HepG2 (cell line): Measurements from ENCODE around the gene ZGRF1. TPM values are rescaled to one million over a fixed set of nuclear protein-coding genes. Genes with fewer than 3 reads are reported as not detected.
A peak's percentile ranks its signal among the peaks of the same experiment; 100 is the strongest.

Experiments
- ATF7 ChIP-seq, 2 experiments: fragments of 450-650 bp in 1 of 2; sonication (generic) in 1 of 2; formaldehyde crosslinking in 1 of 2; IDR thresholded peaks; 2 replicates each; pipeline versions ENCODE4 v1.4.0 to v1.6.1; 2016 to 2020; ENCODE audit warnings: antibody characterized with exemption in 1 of 2, mild to moderate bottlenecking in 1 of 2, missing genetic modification reagents in 1 of 2
- ELF3 ChIP-seq: IDR thresholded peaks from 2 replicates; pipeline ENCODE4 v1.6.1; 2016; ENCODE audit warnings: missing genetic modification reagents, missing compliant biosample characterization
- FOXA3 ChIP-seq: IDR thresholded peaks from 2 replicates; pipeline ENCODE4 v1.6.1; 2016; ENCODE audit warnings: missing genetic modification reagents, missing compliant biosample characterization
- KMT2A ChIP-seq: sonication (generic); formaldehyde crosslinking; IDR thresholded peaks from 2 replicates; pipeline ENCODE4 v1.4.0; 2020; ENCODE audit warnings: missing genetic modification reagents
- MLLT10 ChIP-seq: sonication (generic); formaldehyde crosslinking; IDR thresholded peaks from 2 replicates; pipeline ENCODE4 v1.4.0; 2020; ENCODE audit warnings: missing genetic modification reagents
- RAD51 ChIP-seq: fragments of 450-650 bp; IDR thresholded peaks from 2 replicates; pipeline ENCODE4 v1.6.1; 2016; ENCODE audit warnings: borderline replicate concordance
- RNF219 ChIP-seq: sonication (generic); formaldehyde crosslinking; IDR thresholded peaks from 2 replicates; pipeline ENCODE4 v1.5.0; 2020; ENCODE audit warnings: mild to moderate bottlenecking, missing genetic modification reagents
- SIN3B ChIP-seq: fragments of 150-350 bp; IDR thresholded peaks from 2 replicates; pipeline ENCODE4 v1.6.1; 2014; ENCODE audit warnings: low read length
- ZFP41 ChIP-seq: sonication (generic); formaldehyde crosslinking; IDR thresholded peaks from 2 replicates; pipeline ENCODE4 v1.4.0; 2020; ENCODE audit warnings: mild to moderate bottlenecking, missing genetic modification reagents, borderline replicate concordance
- ZNF180 ChIP-seq: sonication (generic); formaldehyde crosslinking; IDR thresholded peaks from 2 replicates; pipeline ENCODE4 v1.4.0; 2020; ENCODE audit warnings: low read depth, missing genetic modification reagents, borderline replicate concordance
- ZNF256 ChIP-seq: sonication (generic); formaldehyde crosslinking; conservative IDR thresholded peaks from 2 replicates; pipeline ENCODE4 v1.4.0; 2020; ENCODE audit warnings: missing genetic modification reagents
- ZNF335 ChIP-seq: sonication (generic); formaldehyde crosslinking; IDR thresholded peaks from 2 replicates; pipeline ENCODE4 v1.4.0; 2020; ENCODE audit warnings: missing genetic modification reagents
- ZNF513 ChIP-seq: sonication (generic); formaldehyde crosslinking; conservative IDR thresholded peaks from 2 replicates; pipeline ENCODE4 v1.5.0; 2020; ENCODE audit warnings: missing genetic modification reagents
- ZNF747 ChIP-seq: sonication (generic); formaldehyde crosslinking; IDR thresholded peaks from 2 replicates; pipeline ENCODE4 v1.8.1; 2023; ENCODE audit warnings: missing genetic modification reagents, mild to moderate bottlenecking, borderline replicate concordance
- polyA plus RNA-seq, 8 experiments: library from polyadenylated mRNA; depleted of rRNA in 3 of 8; stranded (reverse) in 7 of 8; unstranded in 1 of 8; fragments of >200 nt; fragmentation: Illumina TruSeq in 4 of 8; extraction: Trizol in 4 of 8; gene quantifications; 2 replicates each; pipeline versions ENCODE4 v1.2.1 to v1.2.3, GENCODE V29; 2011 to 2016; ENCODE audit warnings: low read depth in 4 of 8, missing spikeins in 1 of 8, mixed read lengths in 1 of 8; ENCODE audit not compliant: insufficient read depth in 1 of 8
- total RNA-seq, 5 experiments: library from RNA; depleted of rRNA; stranded (reverse); fragments of >200 nt; fragmentation: Illumina TruSeq; extraction: Trizol; gene quantifications; 2 replicates each; pipeline ENCODE4 v1.2.3, GENCODE V29; 2016; ENCODE audit warnings: low read depth in 1 of 5
- TF ChIP-seq, protein P1 (sequence below): sonication (generic); formaldehyde crosslinking; IDR thresholded peaks from 2 replicates; pipeline ENCODE4 v1.5.0; 2020; ENCODE audit warnings: mild to moderate bottlenecking, missing genetic modification reagents
- TF ChIP-seq, protein P2 (sequence below): IDR thresholded peaks from 2 replicates; pipeline ENCODE4 v1.6.1; 2016; ENCODE audit warnings: missing genetic modification reagents, missing compliant biosample characterization
- TF ChIP-seq, protein P3 (sequence below): sonication (generic); formaldehyde crosslinking; IDR thresholded peaks from 2 replicates; pipeline ENCODE4 v1.4.0; 2020; ENCODE audit warnings: missing genetic modification reagents, borderline replicate concordance

ZGRF1 gene
- total and polyA plus RNA-seq, 2 of the 13 experiments (the other 11 are each of a cell fraction or from before 2014, with no cell fraction given) = 8.6 to 15.9 TPM

DNA sequence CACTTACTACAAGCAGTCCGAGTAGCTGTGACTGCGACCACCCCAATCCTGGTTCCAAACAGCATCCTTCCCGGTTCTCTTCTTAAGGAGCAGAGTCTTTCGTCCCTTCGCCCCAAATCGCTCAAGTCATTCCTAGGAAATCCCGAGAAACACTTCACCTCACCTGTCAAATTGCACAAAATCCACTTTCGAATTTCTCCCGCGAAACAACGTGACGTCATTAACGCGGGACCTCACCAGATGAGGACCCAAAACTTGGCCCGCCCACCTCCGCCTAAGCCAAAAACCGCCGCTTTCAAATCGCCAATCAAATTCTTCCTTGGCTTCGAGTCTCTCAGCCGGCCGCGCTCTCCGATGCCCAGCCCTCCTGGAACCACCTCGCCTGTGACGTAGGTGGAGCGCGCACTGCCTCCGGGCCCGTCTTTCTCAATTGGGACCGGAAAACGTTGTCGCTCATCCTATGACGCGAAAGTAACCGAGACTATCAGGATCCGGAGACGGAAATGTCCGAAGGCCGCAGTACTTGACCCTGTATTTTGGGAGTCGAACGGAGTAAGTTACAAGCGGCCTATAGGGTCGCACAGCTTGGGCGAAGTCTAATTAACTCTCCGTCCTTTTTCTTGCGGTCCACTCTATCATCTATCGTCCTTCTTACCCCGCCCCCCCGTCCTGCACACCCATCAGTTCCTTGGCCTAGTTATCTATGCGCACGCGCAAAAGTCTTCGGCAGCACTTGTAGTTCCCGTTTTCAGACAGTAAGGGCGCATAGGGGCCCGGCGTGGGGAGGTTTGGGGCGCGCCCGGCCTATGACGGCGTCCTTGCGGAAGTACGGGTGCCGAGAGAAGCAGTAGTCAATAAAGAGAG lies at the start of gene ZGRF1, which contains the start of gene LARP7 (continued):
- TF ChIP-seq, protein P1, sequence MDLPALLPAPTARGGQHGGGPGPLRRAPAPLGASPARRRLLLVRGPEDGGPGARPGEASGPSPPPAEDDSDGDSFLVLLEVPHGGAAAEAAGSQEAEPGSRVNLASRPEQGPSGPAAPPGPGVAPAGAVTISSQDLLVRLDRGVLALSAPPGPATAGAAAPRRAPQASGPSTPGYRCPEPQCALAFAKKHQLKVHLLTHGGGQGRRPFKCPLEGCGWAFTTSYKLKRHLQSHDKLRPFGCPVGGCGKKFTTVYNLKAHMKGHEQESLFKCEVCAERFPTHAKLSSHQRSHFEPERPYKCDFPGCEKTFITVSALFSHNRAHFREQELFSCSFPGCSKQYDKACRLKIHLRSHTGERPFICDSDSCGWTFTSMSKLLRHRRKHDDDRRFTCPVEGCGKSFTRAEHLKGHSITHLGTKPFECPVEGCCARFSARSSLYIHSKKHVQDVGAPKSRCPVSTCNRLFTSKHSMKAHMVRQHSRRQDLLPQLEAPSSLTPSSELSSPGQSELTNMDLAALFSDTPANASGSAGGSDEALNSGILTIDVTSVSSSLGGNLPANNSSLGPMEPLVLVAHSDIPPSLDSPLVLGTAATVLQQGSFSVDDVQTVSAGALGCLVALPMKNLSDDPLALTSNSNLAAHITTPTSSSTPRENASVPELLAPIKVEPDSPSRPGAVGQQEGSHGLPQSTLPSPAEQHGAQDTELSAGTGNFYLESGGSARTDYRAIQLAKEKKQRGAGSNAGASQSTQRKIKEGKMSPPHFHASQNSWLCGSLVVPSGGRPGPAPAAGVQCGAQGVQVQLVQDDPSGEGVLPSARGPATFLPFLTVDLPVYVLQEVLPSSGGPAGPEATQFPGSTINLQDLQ (CRISPR knock-in tag) = no peak
- TF ChIP-seq ZNF180 (CRISPR knock-in tag) = no peak
- TF ChIP-seq, protein P2, sequence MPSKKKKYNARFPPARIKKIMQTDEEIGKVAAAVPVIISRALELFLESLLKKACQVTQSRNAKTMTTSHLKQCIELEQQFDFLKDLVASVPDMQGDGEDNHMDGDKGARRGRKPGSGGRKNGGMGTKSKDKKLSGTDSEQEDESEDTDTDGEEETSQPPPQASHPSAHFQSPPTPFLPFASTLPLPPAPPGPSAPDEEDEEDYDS (CRISPR knock-in tag) = peak; percentile 62; the same call in 1 of the 2 replicates
- no peak for TF ChIP-seq ZNF513 (CRISPR knock-in tag)
- TF ChIP-seq FOXA3 = peak; percentile 75
- 0 out of 2 replicates have a peak, but pooled peaks have one; percentile 64 for TF ChIP-seq ZNF256 (CRISPR knock-in tag)
- no peak for TF ChIP-seq ZNF747 (CRISPR knock-in tag)
- no peak for TF ChIP-seq RNF219
- TF ChIP-seq KMT2A (CRISPR knock-in tag) = peak; percentile 79
- TF ChIP-seq ZFP41 (CRISPR knock-in tag) = no peak
- TF ChIP-seq ZNF335 (CRISPR knock-in tag) = peak; percentile 100
- TF ChIP-seq ATF7 (IDR thresholded peaks at IDR 0.05) = peak; percentile 99
- TF ChIP-seq ATF7 (CRISPR knock-in tag; IDR thresholded peaks at IDR 0.05) = peak; percentile 73; the same call in 1 of the 2 replicates
- TF ChIP-seq MLLT10 (CRISPR knock-in tag) = no peak
- peak; percentile 28 for TF ChIP-seq ELF3
- TF ChIP-seq, protein P3, sequence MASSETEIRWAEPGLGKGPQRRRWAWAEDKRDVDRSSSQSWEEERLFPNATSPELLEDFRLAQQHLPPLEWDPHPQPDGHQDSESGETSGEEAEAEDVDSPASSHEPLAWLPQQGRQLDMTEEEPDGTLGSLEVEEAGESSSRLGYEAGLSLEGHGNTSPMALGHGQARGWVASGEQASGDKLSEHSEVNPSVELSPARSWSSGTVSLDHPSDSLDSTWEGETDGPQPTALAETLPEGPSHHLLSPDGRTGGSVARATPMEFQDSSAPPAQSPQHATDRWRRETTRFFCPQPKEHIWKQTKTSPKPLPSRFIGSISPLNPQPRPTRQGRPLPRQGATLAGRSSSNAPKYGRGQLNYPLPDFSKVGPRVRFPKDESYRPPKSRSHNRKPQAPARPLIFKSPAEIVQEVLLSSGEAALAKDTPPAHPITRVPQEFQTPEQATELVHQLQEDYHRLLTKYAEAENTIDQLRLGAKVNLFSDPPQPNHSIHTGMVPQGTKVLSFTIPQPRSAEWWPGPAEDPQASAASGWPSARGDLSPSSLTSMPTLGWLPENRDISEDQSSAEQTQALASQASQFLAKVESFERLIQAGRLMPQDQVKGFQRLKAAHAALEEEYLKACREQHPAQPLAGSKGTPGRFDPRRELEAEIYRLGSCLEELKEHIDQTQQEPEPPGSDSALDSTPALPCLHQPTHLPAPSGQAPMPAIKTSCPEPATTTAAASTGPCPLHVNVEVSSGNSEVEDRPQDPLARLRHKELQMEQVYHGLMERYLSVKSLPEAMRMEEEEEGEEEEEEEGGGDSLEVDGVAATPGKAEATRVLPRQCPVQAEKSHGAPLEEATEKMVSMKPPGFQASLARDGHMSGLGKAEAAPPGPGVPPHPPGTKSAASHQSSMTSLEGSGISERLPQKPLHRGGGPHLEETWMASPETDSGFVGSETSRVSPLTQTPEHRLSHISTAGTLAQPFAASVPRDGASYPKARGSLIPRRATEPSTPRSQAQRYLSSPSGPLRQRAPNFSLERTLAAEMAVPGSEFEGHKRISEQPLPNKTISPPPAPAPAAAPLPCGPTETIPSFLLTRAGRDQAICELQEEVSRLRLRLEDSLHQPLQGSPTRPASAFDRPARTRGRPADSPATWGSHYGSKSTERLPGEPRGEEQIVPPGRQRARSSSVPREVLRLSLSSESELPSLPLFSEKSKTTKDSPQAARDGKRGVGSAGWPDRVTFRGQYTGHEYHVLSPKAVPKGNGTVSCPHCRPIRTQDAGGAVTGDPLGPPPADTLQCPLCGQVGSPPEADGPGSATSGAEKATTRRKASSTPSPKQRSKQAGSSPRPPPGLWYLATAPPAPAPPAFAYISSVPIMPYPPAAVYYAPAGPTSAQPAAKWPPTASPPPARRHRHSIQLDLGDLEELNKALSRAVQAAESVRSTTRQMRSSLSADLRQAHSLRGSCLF (CRISPR knock-in tag) = no peak; the same call in 1 of the 2 replicates
- TF ChIP-seq SIN3B = peak; percentile 96
- no peak for TF ChIP-seq RAD51
